ENCODE data around the gene AKT1.
"Not testable (repeated sequence)": the region's sequence is repeated elsewhere in the genome, so short reads cannot be mapped to it uniquely, and the experiment has no call there.

The AKT1 gene

DNA sequence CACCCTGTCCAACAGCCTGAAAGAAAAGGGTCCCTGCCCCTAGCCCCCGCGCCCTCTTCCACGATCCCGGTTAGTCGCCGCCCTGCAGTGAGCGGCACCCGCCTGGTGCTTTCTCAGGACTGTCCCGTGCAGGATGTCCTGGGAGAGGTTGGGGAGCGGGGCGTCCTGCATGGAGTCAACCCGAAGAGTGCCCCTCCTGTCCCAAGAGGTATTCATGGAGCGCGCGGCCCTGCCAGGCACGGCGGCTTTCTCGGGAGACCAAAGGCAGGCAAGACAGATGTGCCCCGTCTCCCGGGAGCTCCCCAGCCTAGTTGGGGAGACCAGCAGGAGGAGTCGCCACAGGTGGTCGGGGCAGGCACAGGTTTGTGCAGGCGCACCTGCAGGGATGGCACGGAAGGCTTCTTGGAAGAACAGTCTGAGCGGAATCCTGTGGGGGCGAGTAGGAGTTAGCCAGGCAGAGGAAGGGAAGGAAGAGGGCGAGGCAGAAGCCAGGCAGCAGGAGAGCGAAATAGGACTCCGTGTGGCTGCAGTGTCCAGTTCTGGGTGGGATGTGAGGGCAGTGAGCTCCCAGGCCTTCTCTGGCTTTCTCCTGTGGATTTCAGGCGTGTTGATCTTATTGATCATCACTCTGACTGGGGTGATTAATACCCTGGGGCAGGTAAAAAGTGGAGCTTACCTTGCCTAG lies 41.9 kb downstream of the AKT1 start:
- no peak for DNase-seq (ENCODE audit: low spot score)

DNA sequence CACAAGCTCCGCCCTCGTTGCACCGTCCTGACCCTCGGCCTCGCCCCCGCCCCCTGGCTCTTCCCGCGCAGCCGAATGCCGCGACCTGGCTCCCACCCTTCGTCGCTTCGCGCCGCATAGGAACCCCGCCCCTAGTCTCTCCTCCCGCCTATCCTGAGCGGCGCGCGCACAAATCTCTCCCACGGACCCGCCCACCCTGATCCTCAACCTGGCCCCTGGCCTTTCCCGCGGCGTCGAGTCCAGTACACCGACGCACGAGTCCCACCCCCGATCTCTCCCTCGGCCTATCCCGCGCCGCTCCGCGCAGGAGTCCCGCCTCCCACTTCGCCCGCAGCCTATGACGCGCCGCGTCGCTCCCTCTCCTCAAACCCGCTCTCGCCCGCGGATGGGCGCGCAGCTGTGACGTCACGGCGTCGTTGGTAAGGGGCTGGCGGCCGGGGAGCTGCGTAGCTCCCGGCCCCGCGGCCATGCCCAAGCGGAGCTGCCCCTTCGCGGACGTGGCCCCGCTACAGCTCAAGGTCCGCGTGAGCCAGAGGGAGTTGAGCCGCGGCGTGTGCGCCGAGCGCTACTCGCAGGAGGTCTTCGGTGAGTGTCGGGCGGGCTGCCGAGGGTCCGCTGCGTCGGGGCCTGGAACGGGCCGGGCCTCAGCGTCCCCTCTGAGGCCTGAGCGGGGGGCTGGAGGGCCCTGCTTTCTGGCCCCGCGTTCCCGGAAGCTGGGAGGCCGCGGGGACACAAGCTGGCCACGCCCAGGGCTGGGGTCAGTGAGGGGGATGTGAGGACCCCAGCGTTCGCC lies 42.6 kb downstream of the AKT1 start, which contains the start of gene SIVA1:
Gene SIVA1, plus strand, starts transcription at position 413 of the 793 bp plus-strand sequence. Its CDS starts 55 bp downstream, at position 468.
- peak; percentile 100 for DNase-seq (ENCODE audit: low spot score)

DNA sequence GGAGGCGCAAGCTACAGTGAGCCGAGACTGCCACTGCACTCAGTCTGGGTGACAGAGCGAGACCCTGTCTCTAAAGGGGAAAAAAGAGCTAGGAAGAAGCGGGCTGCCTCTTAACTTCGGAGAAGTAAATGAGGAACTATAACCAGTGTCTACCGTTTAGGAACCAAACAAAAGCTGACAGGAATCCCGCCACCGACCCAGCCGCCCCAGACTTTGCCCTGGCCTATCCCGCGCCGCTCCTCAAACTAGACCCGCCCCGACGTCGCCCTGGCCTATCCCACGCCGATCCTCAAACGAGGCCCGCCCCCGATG lies 43.2 kb downstream of the AKT1 start:
- DNase-seq (ENCODE audit: low spot score), result peak; percentile 98

DNA sequence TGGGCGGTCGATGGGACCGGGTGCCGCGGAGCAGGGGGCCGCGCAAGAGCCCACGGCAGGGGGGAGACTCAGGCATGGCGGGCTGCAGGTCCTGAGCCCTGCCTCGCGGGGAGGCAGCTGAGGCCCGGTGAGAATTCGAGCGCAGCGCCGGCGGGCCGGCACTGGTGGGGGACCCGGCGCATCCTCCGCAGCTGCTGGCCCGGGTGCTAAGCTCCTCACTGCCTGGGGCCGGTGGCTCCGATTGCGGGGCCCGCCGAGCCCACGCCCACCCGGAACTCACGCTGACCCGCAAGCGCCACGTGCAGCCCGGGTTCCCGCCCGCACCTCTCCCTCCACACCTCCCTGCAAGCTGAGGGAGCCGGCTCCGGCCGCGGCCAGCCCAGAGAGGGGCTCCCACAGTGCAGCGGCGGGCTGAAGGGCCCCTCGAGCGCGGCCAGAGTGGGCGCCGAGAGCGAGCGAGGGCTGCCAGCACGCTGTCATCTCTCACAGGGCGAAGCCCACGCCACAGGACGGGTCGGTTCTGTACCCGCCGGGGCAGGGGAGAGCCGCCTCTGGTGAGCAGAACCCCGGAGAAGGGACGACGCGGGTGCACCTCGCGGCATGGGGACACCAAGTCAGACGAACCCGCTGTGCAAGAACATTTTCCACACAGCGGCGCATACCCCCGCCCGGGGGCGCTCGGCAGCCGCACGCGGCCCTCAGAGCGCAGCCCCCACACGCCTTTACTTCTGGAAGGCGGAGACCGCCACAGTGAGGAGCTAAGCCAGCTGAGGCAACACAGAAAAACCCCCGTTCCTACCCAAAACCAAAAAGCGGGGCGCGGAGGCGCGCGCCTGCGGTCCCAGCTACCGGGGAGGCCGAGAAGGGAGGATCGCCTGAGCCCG lies 43.8 kb downstream of the AKT1 start:
- DNase-seq (ENCODE audit: low spot score), result no peak

DNA sequence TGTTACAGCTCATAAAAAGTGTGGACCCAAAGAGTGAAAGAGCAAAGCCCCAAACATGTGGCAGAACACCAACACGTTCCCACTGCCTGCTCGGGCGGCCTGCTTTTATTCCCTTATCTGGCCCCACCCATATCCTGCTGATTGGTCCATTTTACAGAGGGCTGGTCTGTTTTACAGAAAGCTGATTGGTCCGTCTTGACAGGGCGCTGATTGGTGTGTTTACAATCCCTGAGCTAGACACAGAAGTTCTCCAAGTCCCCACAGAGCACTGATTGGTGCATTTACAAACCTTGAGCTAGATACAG lies 44.8 kb downstream of the AKT1 start:
- not testable (repeated sequence) for DNase-seq (ENCODE audit: low spot score)

DNA sequence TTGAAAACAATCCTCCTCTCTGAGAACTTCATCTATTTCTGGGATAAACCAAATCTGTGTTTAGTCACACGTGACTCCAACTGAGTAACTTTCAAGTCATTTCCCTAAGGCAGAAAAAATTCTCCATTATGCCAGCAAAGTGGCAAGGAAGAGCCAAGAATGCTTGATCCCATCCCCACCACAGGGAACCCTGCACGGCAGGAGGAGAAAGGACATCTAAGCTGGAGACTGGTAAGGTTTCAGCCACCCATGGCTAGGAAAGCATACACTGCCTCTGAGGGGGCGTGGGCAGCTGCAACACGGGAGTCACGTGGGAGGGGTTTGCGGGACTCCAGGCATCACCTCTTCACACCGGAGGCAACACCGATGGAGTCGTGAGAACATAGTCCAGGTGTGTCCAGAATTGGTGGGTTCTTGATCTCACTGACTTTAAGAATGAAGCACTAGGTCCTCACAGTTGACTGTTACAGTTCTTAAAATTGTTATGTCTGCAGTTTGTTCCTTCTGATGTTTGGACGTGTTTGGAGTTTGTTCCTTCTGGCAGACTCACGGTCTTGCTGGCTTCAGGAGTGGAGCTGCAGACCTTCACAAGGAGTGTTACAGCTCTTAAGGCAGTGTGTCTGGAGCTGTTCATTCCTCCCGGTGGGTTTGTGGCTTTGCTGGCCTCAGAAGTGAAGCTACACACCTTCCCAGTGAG lies 45.3 kb downstream of the AKT1 start:
- DNase-seq (ENCODE audit: low spot score), result no peak

DNA sequence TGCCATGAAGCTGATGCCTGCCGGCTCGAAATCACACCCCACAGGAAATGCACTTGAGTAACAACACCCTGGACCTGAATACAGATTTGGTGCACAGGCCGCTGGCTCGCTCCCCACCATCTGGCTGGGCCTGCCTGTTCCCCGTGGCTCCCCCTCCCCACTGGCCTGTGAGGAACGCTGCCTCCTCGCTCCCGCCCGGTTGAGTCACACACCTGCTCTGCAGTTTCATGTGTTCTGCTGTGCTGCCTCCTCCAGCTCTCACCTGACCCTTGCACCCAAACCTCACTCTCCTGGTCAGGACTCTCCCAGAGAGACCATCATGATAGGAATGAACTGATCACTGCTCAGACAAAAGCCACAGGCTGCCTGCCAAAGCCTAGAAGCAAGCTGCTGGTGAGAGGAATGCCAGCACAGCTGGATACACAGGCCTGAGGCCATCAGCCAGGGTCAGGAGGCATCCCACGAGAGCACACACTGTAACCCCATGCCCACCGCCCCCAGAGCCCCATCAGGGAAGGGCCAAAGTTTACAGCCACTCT lies 46.4 kb downstream of the AKT1 start:
- DNase-seq (ENCODE audit: low spot score), result no peak

DNA sequence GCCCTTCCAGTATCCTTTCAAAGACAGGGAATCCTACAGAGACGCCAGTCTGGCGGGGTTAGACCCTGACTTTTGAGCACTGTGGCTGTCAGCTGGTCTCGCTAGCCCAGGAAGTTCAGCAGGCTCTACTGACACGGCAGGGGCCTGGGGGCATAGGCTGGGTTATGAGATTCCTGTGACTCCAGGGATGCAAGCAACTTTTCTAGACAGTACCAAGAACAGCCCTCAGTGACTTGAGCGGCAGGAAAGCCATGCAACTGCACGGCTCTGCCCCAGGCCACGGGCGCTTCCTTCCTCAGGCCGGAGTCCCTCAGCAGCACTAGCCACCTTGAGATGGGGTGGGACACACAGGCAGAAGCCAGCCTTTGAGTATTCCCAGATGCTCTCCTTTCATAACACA lies 47.7 kb downstream of the AKT1 start:
- DNase-seq (ENCODE audit: low spot score), result no peak

DNA sequence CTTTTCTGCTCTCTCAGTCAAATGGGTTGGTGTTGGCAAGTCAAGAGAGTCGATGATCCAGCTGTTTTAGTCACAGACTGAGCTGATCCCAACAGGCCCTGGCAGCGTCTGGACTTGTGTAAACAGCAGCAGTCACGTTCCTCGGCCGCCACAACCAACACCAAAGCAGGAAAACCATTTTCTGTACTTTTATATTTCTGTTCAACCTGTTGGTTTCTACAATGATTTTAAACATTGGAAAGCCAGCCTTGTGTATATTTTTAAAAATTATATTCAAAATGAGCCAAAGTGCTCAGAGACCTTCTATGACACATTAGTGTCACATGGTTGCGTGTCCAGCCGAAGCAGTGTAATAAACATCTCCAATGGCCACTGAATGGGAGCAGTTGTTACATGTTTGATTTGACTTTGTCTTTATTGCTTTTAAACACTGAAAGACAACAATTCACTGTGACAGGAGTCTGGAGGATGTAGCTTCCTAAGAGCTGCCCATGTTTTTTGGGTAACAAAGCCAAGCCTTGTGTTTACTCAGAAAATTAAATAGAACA lies 48.5 kb downstream of the AKT1 start:
- no peak for DNase-seq (ENCODE audit: low spot score)

DNA sequence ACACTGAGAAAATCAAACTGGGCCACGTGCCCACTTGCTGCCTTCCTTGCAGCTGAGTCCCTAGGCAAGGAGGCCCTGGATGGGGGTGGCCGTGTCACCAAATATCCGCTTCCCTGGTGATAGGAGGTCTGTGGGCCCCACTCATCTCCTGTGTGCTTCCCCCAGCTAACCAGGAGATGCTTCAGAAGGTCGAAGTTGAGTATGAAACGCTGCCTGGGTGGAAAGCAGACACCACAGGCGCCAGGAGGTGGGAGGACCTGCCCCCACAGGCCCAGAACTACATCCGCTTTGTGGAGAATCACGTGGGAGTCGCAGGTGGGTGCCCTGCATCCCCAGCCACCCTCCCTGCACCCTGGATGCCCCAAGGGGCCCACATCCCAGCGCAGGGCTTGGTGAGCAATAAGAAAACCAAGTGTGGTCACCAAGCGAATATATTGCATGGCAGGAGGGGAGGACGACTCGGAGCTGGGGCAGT lies 49.4 kb downstream of the AKT1 start:
- no peak for DNase-seq (ENCODE audit: low spot score)

DNA sequence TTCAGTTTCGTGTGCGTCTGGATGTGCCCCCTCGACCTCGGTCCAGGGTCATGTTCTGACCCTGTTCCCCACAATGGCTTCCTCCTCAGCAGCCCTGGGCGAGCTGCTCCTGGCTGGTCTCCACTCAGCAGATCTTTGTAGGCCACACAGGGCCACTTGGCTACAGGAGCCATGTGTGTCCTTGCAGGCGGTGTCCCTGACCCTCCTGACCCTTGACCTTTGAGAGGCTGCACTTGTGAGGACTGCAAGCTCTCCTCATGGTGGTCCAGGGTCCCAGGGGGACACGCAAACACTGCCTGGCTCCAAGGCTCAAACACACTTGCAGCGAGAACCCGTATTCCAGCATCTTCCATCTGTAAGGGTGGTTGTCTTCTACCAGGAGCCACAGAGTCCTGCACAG lies 50.1 kb downstream of the AKT1 start:
- DNase-seq (ENCODE audit: low spot score), result no peak

DNA sequence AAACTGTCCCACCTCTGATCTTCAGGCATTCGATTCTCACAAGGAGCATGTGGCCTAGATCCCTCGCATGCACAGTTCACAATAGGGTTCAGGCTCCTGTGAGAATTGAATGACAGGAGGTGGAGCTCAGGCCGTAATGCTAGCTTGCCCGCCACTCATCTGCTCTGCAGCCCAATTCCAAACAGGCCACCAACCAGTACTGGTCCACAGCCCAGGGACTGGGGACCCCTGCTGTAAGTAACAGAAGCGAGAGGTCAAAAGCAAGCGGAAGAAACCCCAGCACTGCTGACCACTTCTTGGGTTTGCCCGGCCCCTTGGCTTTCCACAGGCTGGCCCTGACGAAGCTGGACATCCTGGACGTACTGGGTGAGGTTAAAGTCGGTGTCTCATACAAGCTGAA lies 51.1 kb downstream of the AKT1 start:
- no peak for DNase-seq (ENCODE audit: low spot score)

DNA sequence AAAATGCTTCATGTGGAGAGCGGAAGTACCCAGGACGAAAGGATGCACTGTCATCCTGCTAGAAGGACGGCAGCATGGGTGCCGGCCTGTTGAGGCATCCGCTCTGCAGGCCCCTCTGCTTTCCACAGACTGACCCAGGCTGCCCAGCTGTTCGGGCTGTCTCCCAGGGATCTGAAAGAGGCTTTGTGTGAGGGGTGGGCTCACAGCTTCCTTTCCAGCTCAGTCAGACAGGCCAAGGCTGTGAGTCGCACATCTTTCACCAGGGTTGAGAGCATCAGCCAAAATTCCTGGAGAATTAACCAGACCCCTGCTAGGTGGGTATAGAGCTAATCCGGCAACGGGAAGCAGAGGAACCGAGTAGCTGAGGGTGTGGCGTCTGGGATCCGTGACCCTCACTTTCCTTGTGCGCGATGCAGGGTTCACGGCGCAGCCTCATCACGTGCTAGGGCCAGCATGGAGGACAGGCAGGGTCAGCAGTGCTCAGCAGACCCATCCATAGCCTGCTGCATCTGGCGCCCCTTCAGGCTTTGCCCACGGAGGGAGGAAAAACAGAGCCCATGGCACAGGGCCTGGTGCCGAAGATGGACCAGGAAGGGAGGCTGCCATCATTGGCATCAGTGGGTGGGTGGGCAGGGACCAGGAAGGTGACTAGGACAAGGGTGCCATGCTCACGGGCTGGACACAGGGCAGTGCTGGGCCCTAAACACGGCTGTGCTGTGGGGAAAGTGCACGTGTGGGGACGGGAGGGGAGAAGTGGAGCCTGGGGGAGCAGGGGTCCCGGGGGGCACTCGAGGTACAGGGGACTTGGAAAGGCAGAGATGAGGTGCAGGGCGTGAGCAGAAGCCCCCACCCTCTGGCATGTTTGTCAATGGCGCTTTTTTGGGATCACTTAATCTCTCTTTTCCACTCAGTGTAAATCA lies 51.8 kb downstream of the AKT1 start:
- DNase-seq (ENCODE audit: low spot score), result no peak

DNA sequence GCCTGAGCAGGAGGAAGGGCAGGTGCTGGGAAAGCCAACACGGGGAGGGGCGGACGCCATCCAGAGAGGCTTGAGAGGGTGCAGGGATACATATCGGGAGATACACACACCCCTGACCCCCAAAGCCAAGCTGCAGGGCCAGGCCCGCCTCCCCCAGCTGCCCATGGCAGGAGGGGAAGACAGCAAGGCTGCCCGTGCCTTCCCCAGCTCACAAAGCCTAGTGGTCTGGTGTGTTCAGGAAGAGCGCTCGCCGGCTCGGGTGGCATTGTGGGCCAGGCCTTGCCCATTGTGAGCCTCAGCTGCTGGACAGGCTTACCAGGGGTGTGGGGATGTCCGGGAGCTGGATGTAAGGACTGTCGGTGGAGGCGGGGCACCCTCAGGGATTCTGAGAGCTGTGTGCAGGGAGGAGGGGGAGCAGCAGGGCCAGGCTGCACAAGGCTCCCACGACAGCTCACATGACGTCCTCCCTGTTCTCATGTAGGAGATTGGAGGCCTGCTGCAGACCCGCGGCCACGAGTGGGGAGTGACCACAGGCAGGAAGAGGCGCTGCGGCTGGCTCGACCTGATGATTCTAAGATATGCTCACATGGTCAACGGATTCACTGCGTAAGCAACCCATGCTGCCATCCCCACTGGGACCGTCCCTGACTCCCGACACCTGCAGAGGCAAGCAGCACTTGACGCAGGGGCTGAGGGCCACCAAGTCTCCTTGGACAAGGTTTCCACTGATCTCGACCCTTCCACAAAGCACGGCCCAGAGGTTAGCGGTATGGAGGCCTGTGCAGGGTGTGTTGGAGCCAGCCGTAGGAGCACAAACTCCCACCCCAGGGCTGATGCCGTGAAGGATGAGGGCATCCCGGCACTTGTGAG lies 52.7 kb downstream of the AKT1 start:
- no peak for DNase-seq (ENCODE audit: low spot score)

DNA sequence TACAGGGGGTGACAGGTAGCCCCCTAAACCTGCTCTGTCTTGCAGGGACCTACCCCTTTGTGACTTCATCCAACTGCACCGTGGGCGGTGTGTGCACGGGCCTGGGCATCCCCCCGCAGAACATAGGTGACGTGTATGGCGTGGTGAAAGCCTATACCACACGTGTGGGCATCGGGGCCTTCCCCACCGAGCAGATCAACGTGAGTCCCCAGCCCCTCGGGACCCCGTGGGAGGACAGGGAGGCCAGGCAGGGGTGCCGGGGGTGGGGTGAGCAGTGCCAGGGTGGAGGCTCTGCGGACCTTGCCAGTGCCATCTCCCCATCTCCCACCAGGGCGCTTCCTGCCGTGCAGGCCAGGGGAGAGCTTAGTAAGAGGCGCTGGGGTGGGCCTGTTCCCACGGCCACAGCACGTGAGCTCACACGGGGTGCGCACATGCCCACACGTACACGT lies 53.7 kb downstream of the AKT1 start:
- no peak for DNase-seq (ENCODE audit: low spot score)

DNA sequence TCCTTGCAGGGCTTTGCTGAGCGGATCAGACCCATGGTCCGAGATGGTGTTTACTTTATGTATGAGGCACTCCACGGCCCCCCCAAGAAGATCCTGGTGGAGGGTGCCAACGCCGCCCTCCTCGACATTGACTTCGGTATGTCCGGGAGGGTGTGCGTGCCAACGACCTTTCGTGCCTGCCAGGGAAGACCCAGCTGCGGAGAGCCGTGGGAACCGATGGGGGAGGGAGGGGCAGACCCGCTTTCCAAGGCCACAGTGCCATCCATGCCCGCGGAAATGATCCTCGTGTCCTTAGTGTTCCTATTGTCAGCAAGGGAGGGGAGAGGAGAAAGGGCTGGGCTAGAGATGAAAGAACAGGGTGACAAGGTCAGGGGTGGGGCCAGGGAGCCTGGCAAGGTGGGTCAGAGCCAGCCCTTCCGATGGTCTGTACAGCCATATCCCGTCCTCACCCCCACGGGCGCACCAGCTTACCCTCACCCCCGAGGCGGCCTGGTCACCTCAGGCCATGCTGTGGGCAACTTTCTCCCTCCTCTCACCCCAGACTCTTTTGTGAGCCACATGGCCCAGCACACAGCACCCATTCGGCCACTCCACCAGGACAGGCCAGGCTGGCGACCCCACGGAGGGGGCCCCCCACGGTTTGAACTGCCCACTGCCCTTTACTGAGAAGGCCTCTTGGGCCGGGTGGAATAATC lies 54.3 kb downstream of the AKT1 start:
- DNase-seq (ENCODE audit: low spot score), result no peak

DNA sequence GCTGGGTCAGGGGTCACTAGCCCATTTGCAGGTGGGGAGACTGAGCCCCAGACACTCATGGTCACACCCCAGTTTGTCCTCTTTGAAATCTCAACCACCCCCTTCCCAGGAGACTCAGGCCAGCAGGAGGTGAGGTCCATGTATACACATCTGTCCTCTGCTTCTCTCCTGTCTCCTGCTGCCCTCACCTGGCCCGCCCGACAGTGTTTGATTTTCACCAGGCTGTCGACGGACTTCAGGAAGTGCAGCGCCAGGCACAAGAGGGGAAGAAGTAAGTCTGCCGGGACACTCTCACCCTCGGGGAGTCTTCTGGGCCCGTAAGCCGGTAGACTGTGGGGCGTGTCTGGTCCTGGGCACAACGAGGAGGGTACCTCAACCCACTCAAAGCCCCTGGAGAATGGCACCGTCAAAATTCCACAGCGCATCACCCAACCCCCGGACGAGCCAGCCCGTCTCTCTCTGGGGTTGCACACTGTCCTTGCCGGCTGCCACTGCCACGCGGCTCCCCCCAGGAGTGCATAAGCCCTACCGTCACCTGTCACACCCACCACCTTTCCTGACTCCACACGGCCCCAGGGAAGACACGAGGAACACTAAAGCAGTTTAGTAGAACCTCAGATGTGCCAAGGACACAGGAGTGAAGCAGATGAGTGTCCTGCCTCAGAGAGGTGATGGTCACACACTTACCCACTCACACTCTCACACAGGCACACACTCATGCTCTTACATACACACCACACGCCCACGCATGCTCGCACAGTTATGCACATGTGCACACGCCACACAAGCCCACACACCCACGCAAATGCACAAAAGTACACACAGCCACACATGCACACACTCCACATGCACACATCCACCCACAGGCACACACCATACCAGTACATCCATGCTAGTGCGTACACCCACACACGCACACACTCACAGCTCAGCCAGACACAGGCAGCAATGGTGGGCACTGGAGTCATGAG lies 55.7 kb downstream of the AKT1 start:
- no peak for DNase-seq (ENCODE audit: low spot score)

DNA sequence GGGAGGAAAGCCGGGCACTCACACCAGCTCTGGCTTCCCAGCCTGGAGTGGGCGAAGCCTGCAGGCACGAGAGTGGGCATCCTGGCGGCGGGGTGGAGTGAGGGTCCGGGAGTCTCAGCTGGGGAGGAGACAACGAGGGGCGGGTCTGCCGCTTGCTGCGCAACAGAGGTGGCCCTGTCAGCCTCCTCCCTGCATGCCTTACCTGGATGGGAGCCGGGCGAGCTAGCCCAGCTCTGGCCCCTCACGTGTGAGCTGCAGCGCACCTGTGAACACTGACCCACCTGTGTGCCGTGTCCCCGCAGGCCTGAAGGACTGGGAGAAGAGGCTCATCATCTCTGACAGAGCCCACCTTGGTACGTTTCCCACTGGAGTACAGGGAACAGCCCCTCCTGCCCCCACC lies 56.5 kb downstream of the AKT1 start:
- no peak for DNase-seq (ENCODE audit: low spot score)

All from hepatic stellate cell (primary cell).